ENCODE results near the gene ING3.

DNA sequence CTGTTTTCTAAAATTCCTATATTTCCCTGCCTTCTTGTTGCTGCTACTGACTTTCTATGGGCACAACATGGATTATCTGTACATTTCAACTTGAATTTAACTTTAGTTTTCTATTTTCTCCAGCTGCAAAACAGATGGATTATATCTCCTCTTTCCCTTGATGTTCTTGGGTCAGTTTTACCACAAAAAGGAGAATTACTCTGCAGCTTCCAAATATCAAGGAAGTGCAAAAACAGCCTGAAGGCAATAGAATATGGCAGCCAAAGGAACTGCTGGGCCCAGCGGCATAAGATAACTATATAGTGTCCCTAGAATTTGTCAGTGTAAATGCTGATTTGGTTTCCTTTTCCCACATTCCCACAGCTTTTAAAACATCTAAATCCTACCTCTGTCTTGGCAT, 67.0 kb downstream of the ING3 start:
- TF ChIP-seq ZNF668 (CRISPR knock-in tag; IDR thresholded peaks at IDR 0.05) (no peak), EP300 (IDR thresholded peaks at IDR 0.05; ENCODE audit: low read length) (no peak), ETV6 (IDR thresholded peaks at IDR 0.05; ENCODE audit: borderline replicate concordance in 1 of 2, low read depth in 2 of 2, low read length in 1 of 2) (no peak), ETV6 (CRISPR knock-in tag; IDR thresholded peaks at IDR 0.05; ENCODE audit: borderline replicate concordance) (no peak), CTCF (IDR thresholded peaks at IDR 0.05 in 2 of 3, conservative IDR thresholded peaks at IDR 0.05 in 1 of 3; ENCODE audit: insufficient read depth in 2 of 3, low read depth in 1 of 3, low read length in 3 of 3) (no peak), PATZ1 (CRISPR knock-in tag; IDR thresholded peaks at IDR 0.05; ENCODE audit: borderline replicate concordance) (no peak), RAD21 (CRISPR knock-in tag; conservative IDR thresholded peaks at IDR 0.05 in 1 of 2, IDR thresholded peaks at IDR 0.05 in 1 of 2) (no peak), ZNF584 (CRISPR knock-in tag; IDR thresholded peaks at IDR 0.05; ENCODE audit: low read depth) (no peak)
